GM10266 (cell line): Measurements from ENCODE around the gene ASMTL.

Experiments used
- DNase-seq: peaks from one replicate; pipeline ENCODE4 v3.0.0; 2012; ENCODE audit errors: extremely low spot score
- TF ChIP-seq, protein P1 (sequence below): IDR thresholded peaks from 2 replicates; pipeline ENCODE4 v1.5.1; 2012; ENCODE audit warnings: mild to moderate bottlenecking, low read depth; ENCODE audit not compliant: control insufficient read depth, insufficient read depth; ENCODE audit errors: missing control alignments

The ASMTL gene

DNA sequence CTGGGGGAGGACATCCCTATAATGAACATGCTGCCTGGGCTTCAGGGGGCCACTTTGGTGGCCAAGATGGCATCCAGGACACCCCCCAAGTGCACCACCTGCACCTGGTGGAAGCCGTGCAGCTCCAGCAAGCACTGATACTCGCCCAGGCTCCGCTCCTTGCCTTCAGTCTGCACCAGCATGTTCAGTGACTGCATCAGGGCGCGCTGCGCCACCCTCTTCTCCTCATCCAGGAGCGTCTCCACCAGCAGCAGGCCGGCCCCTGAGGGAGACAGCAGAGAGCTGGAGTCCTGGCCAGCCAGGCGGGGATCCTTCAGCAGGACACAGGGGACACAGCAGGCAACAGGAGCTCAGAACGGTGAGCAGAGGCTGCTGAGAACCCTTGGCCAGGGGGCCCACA lies 49.5 kb downstream of the ASMTL start:
- no peak for DNase-seq
- TF ChIP-seq, protein P1, sequence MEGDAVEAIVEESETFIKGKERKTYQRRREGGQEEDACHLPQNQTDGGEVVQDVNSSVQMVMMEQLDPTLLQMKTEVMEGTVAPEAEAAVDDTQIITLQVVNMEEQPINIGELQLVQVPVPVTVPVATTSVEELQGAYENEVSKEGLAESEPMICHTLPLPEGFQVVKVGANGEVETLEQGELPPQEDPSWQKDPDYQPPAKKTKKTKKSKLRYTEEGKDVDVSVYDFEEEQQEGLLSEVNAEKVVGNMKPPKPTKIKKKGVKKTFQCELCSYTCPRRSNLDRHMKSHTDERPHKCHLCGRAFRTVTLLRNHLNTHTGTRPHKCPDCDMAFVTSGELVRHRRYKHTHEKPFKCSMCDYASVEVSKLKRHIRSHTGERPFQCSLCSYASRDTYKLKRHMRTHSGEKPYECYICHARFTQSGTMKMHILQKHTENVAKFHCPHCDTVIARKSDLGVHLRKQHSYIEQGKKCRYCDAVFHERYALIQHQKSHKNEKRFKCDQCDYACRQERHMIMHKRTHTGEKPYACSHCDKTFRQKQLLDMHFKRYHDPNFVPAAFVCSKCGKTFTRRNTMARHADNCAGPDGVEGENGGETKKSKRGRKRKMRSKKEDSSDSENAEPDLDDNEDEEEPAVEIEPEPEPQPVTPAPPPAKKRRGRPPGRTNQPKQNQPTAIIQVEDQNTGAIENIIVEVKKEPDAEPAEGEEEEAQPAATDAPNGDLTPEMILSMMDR = no peak

DNA sequence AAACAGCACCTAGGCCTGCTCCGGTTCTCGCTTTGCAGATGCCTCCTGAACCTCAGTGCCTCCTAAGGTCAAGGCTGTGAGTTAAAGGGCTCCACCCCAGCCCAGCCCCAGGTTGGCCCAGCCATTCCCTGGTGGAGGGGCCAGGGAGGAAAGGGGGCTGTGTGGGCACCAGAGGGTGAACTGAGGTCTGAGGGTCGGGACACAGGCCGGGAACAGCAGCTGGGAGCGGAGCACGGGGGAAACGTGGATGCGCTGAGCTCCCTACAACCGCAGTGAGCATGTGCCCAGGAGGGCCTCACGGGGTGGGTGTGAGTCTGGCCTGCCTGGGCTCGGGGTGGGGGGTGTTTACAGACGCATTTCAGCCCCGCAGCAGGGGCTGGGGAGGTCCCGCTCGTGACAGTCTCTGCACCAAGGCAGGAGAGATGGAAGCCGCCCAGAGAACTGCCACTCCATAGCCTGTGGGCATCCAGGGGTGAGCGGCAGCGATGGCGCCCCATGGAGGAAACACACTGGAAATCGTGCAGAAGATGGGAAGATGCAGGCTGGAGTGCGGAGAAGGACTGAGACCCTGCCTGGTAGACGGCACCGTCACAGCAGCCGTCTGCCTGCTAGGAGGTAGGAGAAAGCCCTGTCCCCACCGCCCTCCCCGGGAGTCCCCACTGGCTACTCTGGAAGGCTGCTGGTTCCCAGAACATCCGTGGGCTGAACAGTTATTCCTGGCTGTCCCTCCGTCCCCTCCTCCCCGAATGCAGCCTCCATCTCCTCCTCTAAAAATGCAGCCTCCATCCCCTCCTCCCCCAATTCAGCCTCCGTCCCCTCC lies 50.9 kb downstream of the ASMTL start:
- TF ChIP-seq, protein P1 = no peak

DNA sequence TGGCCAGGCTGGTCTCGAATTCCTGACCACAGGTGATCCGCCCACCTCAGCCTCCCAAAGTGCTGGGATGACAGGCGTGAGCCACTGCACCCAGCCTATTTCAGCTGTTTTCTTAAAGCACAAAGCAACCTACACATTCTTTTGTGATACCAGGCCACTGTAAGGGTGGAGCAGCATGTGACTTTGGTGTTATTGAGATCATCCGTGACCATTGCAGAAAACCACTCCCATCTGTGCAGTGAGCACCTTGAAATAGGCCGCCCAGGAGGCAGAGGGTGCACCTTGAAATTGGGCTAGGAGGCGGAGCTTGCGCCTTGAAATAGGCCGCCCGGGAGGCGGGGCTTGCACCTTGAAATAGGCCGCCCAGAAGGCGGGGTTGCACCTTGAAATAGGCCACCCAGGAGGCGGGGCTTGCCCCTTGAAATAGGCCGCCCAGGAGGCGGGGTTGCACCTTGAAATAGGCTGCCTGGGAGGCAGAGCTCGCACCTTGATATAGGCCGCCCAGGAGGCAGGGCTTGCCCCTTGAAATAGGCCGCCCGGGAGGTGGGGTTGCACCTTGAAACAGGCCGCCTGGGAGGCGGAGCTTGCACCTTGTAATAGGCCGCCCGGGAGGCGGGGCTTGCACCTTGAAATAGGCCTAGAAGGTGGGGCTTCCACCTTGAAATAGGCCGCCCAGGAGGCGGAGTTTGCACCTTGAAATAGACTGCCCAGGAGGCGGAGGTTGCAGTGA lies 51.8 kb downstream of the ASMTL start:
- DNase-seq = no peak

More for the DNA sequence above, 50.9 kb downstream of the ASMTL start:
- DNase-seq = no peak

DNA sequence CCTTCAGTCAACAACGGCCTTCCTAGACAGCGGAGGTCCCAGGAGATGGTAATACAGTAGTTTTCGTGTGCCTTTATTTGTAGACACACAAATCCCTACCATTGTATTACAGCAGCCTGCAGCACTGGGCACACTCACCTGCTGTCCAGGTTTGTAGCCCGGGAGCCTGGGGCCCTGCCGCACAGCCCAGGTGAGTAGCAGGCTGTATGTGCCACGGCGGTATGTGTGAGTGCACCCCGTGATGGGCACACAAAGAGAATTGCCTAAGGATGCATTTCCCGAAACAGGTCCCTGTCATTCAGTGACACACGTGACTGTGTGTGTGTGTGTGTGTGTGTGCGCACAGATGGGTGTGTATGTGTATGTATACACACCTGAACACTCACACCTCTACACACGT lies 52.7 kb downstream of the ASMTL start:
- TF ChIP-seq, protein P1 = no peak

More for the DNA sequence above, 51.8 kb downstream of the ASMTL start:
- TF ChIP-seq, protein P1 = no peak

DNA sequence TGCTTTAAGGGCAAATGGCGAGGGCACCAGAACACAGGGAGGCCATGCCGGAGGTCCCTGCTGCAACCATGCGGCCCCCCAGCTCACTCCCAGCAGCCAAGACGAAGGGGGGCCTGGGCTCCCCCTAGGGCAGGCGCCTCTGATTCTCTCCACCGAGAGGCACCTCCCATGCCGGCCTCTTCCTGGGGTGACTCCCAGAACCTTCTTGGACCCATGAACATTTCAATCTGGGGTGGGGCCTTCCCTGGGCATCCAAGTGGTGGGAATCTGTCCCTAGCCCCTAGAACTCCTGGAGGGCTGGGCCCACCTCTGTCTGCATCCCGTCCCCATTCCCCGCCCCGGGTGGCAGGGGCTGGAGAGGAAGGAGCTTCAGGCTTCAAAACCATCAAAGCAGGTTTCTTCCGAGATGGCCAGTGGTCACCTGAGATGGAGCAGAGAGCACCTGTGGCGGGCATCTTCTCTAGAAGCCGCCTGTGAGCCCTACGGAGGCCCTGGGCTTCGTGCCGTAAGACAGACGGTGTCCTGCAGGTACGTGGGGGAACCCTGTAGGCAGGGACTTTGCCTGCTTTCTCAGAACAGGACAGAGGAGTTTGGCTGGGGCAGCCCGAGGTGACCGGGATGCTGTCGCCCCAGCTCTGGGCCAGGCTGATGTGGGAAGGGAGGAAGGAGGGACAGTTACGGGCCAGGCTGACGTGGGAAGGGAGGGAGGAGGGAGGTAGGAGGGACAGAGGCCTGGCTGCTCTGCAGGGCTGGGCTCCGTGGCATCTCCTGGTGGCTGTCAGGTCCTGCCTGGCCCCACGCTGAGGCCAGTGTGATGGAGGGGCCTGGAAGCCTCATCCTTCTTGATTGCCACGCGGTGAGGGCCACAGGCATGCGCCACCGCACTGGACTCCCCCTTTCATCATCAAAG lies 54.0 kb downstream of the ASMTL start:
- DNase-seq = no peak
- TF ChIP-seq, protein P1 = no peak

More for the DNA sequence above, 52.7 kb downstream of the ASMTL start:
- DNase-seq = no peak

DNA sequence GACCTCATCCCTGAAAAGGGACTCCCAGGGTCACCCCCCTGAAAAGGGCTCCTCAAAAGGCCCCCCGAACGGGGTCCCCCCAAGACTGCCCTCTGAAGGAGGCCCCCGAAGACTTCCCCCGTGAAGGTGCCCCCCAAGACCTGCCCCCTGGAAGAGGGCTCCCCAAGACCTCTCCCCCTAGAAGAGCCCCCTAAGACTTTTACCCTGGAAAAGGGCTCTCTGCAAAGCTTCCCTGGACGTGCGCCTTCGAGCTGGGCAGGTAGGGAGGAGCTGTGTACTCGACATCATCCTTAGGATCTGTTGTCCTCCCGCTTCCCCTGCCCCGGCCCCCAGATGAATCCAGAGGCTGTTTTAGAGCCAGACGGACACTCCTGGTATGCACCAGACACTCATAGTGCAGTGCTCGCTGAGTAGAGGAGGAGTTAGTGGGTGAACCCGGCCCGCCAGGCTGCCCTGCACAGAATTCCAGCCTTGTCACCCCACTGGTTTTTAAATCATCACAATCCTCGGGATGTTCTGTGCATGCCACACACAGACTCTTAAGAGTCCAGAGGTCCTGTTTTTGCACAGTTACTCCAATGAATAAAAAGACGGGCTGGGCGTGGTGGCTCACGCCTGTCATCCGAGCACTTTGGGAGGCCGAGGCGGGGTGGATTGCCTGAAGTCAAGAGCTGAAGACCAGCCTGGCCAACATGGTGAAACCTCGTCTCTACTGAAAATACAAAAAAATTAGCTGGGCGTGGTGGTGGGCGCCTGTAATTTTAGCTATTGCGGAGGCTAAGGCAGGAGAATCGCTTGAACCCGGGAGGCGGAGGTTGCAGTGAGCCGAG lies 55.1 kb downstream of the ASMTL start:
- DNase-seq = no peak
- TF ChIP-seq, protein P1 = no peak
